GM18861 (cell line): ENCODE results near the gene SYAP1.
"Not testable (repeated sequence)": the region's sequence is repeated elsewhere in the genome, so short reads cannot be mapped to it uniquely, and the experiment has no call there.

Source experiments
- ATAC-seq: cut with Tn5 transposase; IDR thresholded peaks from one replicate; pipeline ENCODE4 v1.9.1; 2021; ENCODE audit not compliant: unreplicated experiment

SYAP1 gene

GRCh38 chrX:16719334-16720084 lies at the start of gene SYAP1:
TSS of gene SYAP1 (plus strand) at chrX:16719612. CDS start at chrX:16719725, 113 bp downstream.
- peak; percentile 97 for ATAC-seq

- ATAC-seq, result no peak
Observed at GRCh38 chrX:16671005-16671404, 48.4 kb upstream of the SYAP1 start.

GRCh38 chrX:16678689-16679088 lies 40.7 kb upstream of the SYAP1 start:
- ATAC-seq, result no peak

DNA sequence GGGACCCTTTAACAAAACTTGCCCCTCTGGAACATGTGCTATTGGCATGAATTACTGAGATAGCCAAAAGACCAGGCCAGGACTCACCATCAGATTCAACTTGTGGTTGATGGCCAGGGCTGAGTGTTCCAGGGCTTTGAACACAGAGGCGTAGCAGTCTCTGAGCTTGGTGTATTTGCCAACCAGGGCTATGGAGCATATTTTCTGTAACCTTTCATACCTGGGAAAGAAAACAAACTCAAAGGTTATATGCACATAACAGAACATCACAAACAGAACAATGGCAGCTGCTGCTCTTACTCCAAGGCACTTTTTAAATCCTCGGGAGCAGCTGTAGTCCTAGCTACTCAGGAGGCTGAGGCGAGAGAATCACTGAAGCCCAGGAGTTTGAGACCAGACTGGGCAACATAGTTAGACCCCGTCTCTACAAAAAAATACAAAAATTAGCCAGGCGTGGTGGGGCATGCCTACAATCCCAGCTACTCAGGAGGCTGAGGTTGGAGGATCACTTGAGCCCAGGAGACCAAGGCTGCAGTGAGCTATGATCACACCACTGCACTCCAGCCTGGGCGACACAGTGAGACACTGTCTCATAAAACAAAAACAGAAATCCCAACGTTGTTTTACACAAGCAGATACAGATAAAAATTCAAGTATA lies 36.3 kb upstream of the SYAP1 start:
- ATAC-seq, result no peak

DNA sequence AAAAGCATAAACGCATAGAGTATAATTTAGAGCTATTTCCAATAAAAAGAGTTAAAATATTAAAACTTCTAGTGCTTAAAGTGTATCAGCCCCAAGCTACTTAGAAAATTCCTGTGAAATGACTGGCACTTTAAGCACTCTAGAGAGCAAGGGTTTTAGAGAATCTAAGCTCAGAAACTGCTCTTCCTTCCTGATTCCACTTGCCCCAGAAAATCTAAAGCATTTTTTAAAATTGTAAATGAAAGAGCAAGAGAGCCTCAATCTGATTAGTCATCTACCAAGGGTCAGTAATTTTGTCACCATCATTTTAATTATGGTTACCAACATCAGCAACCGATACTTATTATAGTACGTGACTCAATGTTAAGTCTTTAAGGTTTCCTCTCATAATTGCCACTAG lies 31.9 kb upstream of the SYAP1 start:
- no peak for ATAC-seq

- ATAC-seq, result peak; percentile 73
Observed at GRCh38 chrX:16695079-16695676, 24.2 kb upstream of the SYAP1 start.

GRCh38 chrX:16696956-16697355 lies 22.5 kb upstream of the SYAP1 start:
- ATAC-seq, result no peak

GRCh38 chrX:16699389-16699788 lies 20.0 kb upstream of the SYAP1 start:
- ATAC-seq, result no peak

- ATAC-seq, result no peak
Observed at GRCh38 chrX:16700734-16701133, 18.7 kb upstream of the SYAP1 start.

DNA sequence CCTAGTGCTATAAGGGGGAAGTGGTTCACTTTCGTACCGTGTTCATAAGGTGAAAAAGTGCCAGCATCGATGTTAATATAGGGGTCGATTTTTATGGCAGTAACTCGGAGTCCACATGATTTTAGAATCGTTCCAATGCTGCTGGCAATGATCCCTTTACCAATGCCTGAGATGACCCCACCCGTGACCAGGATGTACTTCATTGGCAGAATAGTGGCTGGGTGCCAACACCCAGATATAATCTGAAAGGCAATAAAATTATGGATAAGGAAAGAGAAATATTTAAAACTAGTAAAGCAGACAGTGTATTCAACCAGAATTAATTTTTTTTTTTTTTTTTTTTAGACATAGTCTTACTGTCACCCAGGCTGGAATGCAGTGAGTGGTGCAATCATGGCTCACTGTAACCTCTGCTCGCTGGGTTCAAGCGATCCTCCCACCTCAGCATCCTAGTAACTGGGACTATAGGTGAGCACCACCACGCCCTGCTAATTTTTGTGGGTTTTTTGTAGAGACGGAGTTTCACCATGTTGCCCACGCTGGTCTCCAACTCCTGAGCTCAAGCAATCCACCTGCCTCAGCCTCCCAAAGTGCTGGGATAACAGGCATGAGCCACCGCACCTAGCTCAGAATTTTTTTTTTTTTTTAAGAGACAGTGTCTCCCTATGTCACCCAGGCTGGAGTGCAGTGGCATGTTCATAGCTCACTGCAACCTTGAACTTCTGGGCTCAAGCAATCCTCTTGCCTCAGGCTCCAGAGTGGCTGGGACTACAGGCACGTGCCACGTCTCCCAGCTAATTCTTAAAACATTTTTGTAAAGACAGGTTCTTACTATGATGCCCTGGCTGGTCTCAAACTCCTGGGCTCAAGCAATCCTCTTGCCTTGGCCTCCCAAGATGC lies 16.5 kb upstream of the SYAP1 start:
- ATAC-seq, result no peak

DNA sequence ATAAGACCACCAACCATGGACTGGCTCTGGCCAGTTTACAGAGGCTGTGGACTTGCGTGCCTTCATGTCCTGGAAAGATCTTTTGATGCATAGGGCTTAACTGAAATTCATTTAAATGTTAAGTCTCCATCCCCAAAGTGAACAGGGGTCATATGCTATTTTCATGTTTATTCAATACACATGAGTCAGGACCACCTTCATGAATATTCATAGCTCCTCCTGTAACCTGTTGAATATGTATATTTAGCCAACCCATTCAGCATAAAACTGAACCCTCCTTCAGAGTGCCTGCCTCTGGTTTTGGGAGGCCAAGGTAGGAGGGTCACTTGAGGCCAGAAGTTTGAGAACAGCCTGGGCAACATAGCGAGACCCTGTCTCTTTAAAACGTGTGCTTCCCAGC lies 14.0 kb upstream of the SYAP1 start:
- no peak for ATAC-seq

- no peak for ATAC-seq
Observed at GRCh38 chrX:16708016-16708415, 11.4 kb upstream of the SYAP1 start.

- no peak for ATAC-seq
Observed at GRCh38 chrX:16711219-16711811, 8.1 kb upstream of the SYAP1 start.

DNA sequence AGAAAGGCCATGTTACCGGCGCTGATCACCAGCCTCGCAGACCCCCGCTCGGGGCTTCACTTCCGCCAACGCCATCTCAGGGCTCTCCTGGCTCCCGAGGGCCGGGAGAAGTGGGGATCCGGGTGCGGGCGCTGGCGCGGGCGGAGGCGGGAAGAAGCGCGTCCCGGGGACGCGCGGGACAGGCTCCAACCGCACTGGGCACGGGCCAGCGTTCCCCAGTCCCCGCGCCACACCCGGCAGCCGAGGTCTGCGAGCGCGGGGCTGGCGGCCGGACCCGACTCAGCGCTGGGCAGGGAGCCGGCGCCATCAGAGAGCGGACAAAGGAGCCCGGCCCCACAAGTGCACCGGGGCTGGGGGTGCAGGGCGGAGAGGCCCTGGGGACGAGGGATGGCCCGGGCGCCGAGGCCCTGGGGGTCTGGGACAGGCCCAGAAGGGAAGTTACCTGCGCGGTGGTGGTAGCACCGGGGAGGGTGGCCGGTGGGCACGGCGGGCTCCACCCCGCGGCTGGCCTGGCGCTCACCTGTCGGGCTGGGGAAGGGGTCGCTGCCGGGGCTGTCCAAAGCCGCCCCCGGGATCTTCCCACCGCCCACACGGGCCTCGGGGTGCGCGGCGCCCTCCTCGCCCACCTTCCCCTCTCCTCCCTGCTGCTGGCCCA lies 7.4 kb upstream of the SYAP1 start:
- peak; percentile 21 for ATAC-seq

GRCh38 chrX:16712548-16713155 lies 6.8 kb upstream of the SYAP1 start, which contains the start of gene CTPS2:
TSS of gene CTPS2 (minus strand) at chrX:16712669. CDS start at chrX:16702902, 9,767 bp downstream.
- peak; percentile 58 for ATAC-seq

DNA sequence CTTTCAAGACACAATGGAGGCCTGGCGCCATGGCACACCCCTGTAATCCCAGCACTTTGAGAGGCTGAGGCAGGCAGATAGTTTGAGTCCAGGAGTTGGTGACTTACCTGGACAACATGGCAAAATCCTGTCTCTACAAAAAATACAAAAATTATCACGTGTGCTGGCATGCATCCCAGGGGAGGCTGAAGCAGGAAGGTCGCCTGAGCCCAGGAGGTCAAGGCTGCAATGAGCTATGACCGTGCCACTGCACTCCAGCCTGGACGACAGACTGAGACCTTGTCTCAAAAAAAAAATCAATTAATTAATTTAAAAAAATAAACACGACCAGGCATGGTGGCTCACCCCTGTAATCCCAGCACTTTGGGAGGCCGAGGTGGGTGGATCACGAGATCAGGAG lies 4.9 kb upstream of the SYAP1 start:
- ATAC-seq, result no peak

GRCh38 chrX:16715638-16716037 lies 3.8 kb upstream of the SYAP1 start:
- ATAC-seq, result not testable (repeated sequence)

GRCh38 chrX:16716451-16716850 lies 3.0 kb upstream of the SYAP1 start:
- not testable (repeated sequence) for ATAC-seq

- ATAC-seq, result peak; percentile 26
Observed at GRCh38 chrX:16718824-16719333, 533 bp upstream of the SYAP1 start.
